WTC11 (cell line): Measurements from ENCODE around the gene FBXO39.

Experiments
- CREM ChIP-seq: sonication (generic); formaldehyde crosslinking; IDR thresholded peaks from 2 replicates; pipeline ENCODE4 v1.8.1; 2022; ENCODE audit warnings: mild to moderate bottlenecking, missing genetic modification reagents, moderate library complexity
- FOXJ3 ChIP-seq: sonication (generic); formaldehyde crosslinking; IDR thresholded peaks from 2 replicates; pipeline ENCODE4 v1.9.0; 2021; ENCODE audit warnings: missing genetic modification reagents, mild to moderate bottlenecking, borderline replicate concordance
- GABPB1 ChIP-seq: sonication (generic); formaldehyde crosslinking; IDR thresholded peaks from 2 replicates; pipeline ENCODE4 v1.8.1; 2023; ENCODE audit warnings: mild to moderate bottlenecking, missing genetic modification reagents
- GRHL2 ChIP-seq: fragments of 250-450 bp; sonication (Bioruptor Pico); IDR thresholded peaks from 2 replicates; pipeline ENCODE4 v1.8.0; 2022; ENCODE audit warnings: mild to moderate bottlenecking, moderate library complexity; ENCODE audit not compliant: insufficient replicate concordance, severe bottlenecking
- HMGA2 ChIP-seq: fragments of 250-450 bp; sonication (Bioruptor Pico); IDR thresholded peaks from 2 replicates; pipeline ENCODE4 v1.4.0; 2021; ENCODE audit warnings: mild to moderate bottlenecking, moderate library complexity
- RELA ChIP-seq: sonication (generic); formaldehyde crosslinking; IDR thresholded peaks from 2 replicates; pipeline ENCODE4 v1.8.1; 2022; ENCODE audit warnings: missing genetic modification reagents, mild to moderate bottlenecking, borderline replicate concordance
- TEAD4 ChIP-seq: sonication (generic); formaldehyde crosslinking; IDR thresholded peaks from 2 replicates; pipeline ENCODE4 v1.8.0; 2022; ENCODE audit warnings: mild to moderate bottlenecking, missing genetic modification reagents
- TF ChIP-seq, protein P1 (sequence below): fragments of 200-600 bp; IDR thresholded peaks from 2 replicates; pipeline ENCODE4 v1.8.0; 2022; ENCODE audit warnings: antibody characterized with exemption
- TF ChIP-seq, protein P2 (sequence below): sonication (generic); formaldehyde crosslinking; IDR thresholded peaks from 2 replicates; pipeline ENCODE4 v1.8.0; 2023; ENCODE audit warnings: mild to moderate bottlenecking, missing genetic modification reagents
- TF ChIP-seq, protein P3 (sequence below): sonication (generic); formaldehyde crosslinking; IDR thresholded peaks from 2 replicates; pipeline ENCODE4 v1.8.1; 2023; ENCODE audit warnings: mild to moderate bottlenecking, missing genetic modification reagents

DNA sequence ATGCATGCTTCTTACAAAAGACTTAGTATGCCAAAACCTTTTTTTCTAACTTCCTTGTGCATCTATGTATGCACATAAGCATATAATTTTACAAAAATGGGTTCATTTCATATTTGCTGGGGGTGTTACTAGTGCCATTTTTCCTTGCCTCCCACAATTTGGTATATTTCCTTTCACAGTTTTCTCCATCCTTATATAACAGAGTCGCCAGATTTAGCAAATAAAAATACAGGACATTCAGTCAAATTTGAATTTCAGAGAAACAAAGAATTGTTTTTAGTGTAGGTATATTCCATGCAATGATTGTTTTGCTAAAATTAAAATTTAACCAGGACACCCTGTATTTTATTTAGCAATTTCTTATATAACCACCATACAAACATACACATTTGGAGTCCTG lies 4.0 kb upstream of the FBXO39 start:
- TF ChIP-seq, protein P1, sequence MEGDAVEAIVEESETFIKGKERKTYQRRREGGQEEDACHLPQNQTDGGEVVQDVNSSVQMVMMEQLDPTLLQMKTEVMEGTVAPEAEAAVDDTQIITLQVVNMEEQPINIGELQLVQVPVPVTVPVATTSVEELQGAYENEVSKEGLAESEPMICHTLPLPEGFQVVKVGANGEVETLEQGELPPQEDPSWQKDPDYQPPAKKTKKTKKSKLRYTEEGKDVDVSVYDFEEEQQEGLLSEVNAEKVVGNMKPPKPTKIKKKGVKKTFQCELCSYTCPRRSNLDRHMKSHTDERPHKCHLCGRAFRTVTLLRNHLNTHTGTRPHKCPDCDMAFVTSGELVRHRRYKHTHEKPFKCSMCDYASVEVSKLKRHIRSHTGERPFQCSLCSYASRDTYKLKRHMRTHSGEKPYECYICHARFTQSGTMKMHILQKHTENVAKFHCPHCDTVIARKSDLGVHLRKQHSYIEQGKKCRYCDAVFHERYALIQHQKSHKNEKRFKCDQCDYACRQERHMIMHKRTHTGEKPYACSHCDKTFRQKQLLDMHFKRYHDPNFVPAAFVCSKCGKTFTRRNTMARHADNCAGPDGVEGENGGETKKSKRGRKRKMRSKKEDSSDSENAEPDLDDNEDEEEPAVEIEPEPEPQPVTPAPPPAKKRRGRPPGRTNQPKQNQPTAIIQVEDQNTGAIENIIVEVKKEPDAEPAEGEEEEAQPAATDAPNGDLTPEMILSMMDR, result no peak
- TF ChIP-seq GRHL2 (CRISPR knock-in tag), result no peak
- TF ChIP-seq, protein P2, sequence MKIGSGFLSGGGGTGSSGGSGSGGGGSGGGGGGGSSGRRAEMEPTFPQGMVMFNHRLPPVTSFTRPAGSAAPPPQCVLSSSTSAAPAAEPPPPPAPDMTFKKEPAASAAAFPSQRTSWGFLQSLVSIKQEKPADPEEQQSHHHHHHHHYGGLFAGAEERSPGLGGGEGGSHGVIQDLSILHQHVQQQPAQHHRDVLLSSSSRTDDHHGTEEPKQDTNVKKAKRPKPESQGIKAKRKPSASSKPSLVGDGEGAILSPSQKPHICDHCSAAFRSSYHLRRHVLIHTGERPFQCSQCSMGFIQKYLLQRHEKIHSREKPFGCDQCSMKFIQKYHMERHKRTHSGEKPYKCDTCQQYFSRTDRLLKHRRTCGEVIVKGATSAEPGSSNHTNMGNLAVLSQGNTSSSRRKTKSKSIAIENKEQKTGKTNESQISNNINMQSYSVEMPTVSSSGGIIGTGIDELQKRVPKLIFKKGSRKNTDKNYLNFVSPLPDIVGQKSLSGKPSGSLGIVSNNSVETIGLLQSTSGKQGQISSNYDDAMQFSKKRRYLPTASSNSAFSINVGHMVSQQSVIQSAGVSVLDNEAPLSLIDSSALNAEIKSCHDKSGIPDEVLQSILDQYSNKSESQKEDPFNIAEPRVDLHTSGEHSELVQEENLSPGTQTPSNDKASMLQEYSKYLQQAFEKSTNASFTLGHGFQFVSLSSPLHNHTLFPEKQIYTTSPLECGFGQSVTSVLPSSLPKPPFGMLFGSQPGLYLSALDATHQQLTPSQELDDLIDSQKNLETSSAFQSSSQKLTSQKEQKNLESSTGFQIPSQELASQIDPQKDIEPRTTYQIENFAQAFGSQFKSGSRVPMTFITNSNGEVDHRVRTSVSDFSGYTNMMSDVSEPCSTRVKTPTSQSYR (CRISPR knock-in tag), result no peak
- no peak for TF ChIP-seq CREM (CRISPR knock-in tag)
- no peak for TF ChIP-seq FOXJ3 (CRISPR knock-in tag)
- no peak for TF ChIP-seq TEAD4 (CRISPR knock-in tag)
- TF ChIP-seq GABPB1 (CRISPR knock-in tag), result no peak
- no peak for TF ChIP-seq HMGA2 (CRISPR knock-in tag)
- no peak for TF ChIP-seq RELA (CRISPR knock-in tag)
- TF ChIP-seq, protein P3, sequence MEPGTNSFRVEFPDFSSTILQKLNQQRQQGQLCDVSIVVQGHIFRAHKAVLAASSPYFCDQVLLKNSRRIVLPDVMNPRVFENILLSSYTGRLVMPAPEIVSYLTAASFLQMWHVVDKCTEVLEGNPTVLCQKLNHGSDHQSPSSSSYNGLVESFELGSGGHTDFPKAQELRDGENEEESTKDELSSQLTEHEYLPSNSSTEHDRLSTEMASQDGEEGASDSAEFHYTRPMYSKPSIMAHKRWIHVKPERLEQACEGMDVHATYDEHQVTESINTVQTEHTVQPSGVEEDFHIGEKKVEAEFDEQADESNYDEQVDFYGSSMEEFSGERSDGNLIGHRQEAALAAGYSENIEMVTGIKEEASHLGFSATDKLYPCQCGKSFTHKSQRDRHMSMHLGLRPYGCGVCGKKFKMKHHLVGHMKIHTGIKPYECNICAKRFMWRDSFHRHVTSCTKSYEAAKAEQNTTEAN (CRISPR knock-in tag), result no peak
